Cerebellar cortex (tissue), 1 donor: ENCODE results near the gene ZNF684.
"Not testable (repeated sequence)": the region's sequence is repeated elsewhere in the genome, so short reads cannot be mapped to it uniquely, and the experiment has no call there.

Experiments
- DNase-seq: peaks from one replicate; pipeline ENCODE4 v3.0.0-alpha.2; 2015; ENCODE audit warnings: low spot score

The ZNF684 gene

GRCh38 chr1:40531381-40532061 is at the start of gene ZNF684:
TSS of gene ZNF684 (plus strand) at chr1:40531637. CDS start at chr1:40533167, 1,530 bp downstream.
- DNase-seq, result peak; percentile 99

- no peak for DNase-seq
Measured at GRCh38 chr1:40495315-40495903, 36.0 kb upstream of the ZNF684 start.

DNA sequence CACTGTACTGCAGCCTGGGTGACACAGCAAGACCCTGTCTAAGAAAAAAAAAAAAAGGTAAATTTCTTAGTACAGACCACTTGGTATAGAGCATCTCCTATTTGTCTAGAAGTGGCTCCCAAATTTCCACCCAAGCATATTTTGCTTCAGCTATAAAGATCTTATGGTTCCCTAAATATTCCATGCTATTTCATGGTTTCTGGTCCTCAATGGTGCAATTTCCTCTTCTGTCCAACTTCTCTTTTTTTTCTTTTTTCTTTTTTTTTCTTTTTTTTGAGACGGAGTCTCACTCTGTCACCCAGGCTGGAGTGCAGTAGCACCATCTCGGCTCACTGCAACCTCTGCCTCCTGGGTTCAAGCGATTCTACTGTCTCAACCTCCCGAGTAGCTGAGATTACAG is 28.8 kb upstream of the ZNF684 start:
- not testable (repeated sequence) for DNase-seq

- DNase-seq, result no peak
Measured at GRCh38 chr1:40507973-40508372, 23.5 kb upstream of the ZNF684 start.

DNA sequence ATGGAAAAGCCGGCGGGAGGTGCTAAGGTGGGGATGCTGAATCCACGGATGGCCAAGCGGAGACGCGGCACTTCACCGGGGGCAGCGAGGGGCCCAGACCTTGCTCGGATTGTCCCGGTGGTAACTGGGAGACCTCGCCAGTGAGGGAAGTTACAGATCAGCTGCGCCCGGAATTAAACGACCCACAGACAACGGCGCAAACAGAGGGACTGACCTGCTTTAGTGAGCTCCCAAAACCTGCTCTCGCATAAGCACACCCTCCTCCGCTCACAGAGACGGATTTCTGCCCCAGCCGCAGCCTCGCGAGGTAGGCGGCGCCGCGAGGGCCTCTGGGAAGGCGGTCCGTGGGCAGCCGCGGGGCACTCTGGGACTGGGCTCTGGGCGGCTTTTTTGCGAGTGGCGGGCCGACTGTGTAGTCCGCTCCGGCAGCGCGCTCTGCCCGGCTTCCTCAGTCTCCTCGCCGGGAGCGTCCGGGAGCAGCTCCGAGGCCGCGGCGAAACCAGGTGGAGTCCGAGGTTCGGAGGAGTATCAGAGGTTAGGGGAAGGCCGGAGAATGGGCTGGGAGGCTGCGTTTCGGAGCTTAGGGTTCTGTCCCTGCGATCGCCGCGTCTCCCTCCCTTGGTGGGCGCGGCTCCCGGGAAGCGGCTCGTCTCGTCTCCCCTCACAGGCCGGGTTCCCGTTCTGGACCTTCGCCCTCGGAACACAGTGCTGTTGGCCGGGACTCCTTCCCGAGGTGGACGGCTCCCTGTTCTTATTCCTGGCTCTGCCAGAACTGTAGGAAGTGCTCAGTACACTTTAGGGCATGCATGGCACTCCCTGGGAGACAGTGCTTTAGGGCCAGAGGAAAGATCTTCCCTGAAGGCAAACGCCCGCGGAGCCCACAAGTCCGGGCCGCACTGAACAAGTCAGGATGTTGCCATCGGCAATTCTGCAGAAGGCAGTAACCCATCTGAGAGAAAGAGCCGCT is 22.8 kb upstream of the ZNF684 start, which contains the start of gene EXO5:
EXO5 (plus strand) TSS at position 393 of the 967 bp plus-strand sequence. CDS start 5,778 bp downstream, outside the sequence.
- DNase-seq, result peak; percentile 69

GRCh38 chr1:40519517-40519916 is 11.9 kb upstream of the ZNF684 start:
- no peak for DNase-seq

DNA sequence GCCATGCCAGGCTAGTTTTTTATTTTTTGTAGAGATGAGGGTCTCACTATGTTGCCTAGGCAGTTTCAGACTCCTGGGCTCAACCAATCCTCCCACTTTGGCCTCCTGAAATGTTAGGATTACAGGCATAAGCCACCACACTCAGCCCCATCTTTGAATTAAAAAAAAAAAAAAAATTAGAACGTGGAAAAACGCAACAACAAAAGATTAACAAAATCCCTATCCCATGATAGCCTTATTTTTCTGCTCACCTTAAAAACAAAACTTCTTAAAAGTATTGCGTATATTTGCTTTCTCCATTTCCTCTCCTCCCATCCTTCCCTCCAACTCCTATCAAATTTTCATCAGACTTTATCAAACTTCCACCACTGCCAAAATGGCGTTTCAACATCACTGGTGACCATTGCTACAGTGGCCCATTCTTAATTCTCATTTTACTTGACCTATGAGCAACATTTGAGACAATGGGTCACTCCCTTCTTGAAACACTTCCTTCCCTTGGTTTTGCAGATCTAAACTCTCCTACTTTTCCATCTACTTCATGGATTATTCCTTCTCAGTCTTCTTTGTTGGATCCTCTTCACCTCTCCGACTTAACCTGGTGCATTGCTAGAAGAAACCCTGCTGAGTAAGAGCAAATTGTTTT is 579 bp upstream of the ZNF684 start:
- no peak for DNase-seq

DNA sequence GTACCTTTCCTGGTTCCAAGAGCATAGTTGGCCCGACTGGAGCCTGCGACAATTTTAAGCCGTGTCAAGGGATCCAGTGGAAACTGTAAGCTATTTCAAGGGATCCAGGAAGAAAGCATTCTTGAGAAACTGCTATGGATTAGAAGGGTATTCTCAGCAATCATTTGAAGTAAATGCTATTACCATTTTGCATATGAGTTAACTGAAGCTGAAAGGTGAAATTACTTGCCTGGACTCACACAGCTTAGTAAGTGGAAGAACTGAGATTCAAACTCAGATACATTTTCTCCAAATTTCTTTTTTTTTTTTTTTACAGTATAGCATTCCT is 589 bp downstream of the ZNF684 start:
- no peak for DNase-seq

- peak; percentile 76 for DNase-seq
Measured at GRCh38 chr1:40532844-40533424, 1.5 kb downstream of the ZNF684 start.

- no peak for DNase-seq
Measured at GRCh38 chr1:40534589-40534988, 3.2 kb downstream of the ZNF684 start.

- DNase-seq, result no peak
Measured at GRCh38 chr1:40535732-40536131, 4.3 kb downstream of the ZNF684 start.

DNA sequence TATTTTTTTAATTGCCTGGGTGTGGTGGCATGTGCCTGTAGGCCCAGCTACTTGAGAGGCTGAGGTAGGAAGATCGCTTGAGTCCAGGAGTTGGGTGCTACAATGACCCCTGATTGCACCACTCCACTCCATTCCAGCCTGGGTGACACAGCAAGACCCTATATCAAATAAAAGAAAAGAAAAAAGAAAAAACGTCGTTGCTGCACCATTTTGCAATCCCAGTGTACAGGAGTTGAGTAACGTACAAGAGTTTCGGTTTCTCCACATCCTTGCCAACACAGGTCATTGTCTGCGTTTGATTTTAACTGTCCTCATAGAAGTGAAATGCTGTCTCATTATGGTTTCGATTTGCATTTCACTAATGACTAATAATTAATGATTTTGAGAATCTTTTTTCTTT is 7.9 kb downstream of the ZNF684 start:
- no peak for DNase-seq

- DNase-seq, result no peak
Measured at GRCh38 chr1:40546957-40547356, 15.5 kb downstream of the ZNF684 start.

DNA sequence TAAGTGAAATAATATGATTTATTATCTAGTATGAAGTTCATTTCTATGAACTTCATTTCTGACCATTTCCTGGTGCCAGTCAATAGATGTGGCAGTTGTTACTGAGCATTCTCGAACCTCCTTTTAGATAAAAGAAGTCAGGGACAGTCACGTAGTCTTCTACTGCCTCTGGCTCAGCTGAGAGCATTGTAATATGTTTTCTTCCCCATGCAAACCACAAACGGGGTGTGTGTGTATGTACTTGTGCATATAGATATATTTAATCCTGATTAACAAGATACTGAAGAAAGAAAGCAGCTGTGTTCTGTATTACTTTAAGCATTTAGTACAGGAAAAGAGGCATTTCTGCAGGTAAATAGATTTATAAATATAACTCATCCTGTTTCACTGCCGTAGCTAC is 21.6 kb downstream of the ZNF684 start:
- no peak for DNase-seq

- DNase-seq, result not testable (repeated sequence)
Measured at GRCh38 chr1:40554807-40555206, 23.4 kb downstream of the ZNF684 start.

GRCh38 chr1:40556121-40556520 is 24.7 kb downstream of the ZNF684 start:
- DNase-seq, result no peak

DNA sequence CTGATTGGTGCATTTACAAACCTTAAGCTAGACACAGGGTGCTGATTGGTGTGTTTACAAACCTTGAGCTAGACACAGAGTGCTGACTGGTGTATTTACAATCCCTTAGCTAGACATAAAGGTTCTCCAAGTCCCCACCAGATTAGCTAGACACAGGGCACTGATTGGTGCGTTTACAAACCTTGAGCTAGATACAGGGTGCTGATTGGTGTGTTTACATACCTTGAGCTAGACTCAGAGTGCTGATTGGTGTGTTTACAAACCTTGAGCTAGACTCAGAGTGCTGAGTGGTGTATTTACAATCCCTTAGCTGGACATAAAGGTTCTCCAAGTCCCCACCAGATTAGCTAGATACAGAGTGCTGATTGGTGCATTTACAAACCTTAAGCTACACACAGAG is 26.8 kb downstream of the ZNF684 start:
- DNase-seq, result not testable (repeated sequence)

GRCh38 chr1:40562185-40562584 is 30.7 kb downstream of the ZNF684 start:
- DNase-seq, result no peak

DNA sequence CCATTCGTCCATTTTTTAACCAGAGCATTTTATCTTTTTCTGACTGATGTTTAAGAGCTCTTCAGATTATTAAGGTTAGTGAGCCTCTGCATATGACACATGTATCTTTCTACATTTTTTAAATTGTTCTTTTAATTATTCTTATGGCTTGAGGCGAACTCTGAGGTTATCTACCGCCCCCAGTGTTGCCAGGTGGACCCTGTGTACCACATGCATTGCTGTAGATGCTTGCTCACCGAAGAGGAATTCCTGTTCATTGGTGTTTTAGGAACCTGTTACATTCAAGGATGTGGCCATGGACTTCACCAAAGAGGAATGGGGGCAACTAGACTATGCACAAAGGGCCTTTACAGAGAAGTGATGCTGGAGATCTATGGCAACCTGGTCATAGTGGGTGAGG is 31.8 kb downstream of the ZNF684 start:
- DNase-seq, result no peak

- DNase-seq, result no peak
Measured at GRCh38 chr1:40564506-40564905, 33.1 kb downstream of the ZNF684 start.

DNA sequence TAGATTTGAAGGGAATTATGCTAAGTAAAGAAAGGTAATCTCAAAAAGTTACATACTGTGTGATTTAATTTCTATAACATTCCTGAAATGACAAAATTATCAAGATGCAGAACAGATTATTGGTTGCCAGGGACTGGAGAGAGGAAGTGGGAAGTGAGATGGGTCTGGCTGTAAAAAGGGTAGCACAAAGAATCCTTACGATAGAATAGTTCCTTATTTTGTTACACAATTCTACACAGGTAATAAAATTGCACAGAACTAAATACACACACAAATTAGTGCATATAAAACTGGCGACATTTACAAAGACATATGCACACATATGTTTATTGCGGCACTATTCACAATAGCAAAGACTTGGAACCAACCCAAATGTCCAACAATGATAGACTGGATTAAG is 33.5 kb downstream of the ZNF684 start:
- no peak for DNase-seq

DNA sequence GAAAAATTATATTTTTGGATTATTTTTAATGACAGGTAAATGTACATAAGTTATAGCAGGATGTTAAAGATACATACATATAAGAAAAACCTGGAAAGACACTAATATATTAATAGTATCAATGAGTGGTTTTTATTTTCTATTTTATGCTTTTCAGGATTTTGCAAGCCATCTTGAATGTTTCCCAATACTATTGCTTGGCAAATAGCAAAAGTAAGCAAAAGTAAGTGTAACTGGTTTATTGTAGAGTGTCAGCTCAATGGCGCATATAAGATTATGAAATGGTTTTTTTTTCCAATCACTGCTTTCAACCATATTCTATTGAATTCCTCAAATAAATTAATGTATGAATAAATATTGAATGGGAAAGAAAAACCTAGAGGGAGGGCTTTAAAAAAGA is 36.4 kb downstream of the ZNF684 start:
- no peak for DNase-seq
